NCI-H1436 (cell line): ENCODE results near the gene ADAMTS14.
A peak's percentile ranks its signal among the peaks of the same experiment; 100 is the strongest.
"Not testable (repeated sequence)": the region's sequence is repeated elsewhere in the genome, so short reads cannot be mapped to it uniquely, and the experiment has no call there.

Experiments
- DNase-seq: peaks from one replicate; lab custom pipeline; 2025; lab: John Stamatoyannopoulos, UW

The ADAMTS14 gene

GRCh38 chr10:70751356-70751755, 79.0 kb downstream of the ADAMTS14 start:
- DNase-seq, result no peak

- no peak for DNase-seq
Observed at GRCh38 chr10:70751991-70752390, 79.7 kb downstream of the ADAMTS14 start.

- no peak for DNase-seq
Observed at GRCh38 chr10:70752571-70752970, 80.3 kb downstream of the ADAMTS14 start.

- no peak for DNase-seq
Observed at GRCh38 chr10:70753026-70753663, 80.8 kb downstream of the ADAMTS14 start.

- no peak for DNase-seq
Observed at GRCh38 chr10:70753841-70754621, 81.7 kb downstream of the ADAMTS14 start.

GRCh38 chr10:70756700-70757360, 84.5 kb downstream of the ADAMTS14 start:
- no peak for DNase-seq

- no peak for DNase-seq
Observed at GRCh38 chr10:70757856-70758255, 85.5 kb downstream of the ADAMTS14 start.

GRCh38 chr10:70758757-70759514, 86.6 kb downstream of the ADAMTS14 start:
- DNase-seq, result peak; percentile 79

GRCh38 chr10:70759781-70760180, 87.5 kb downstream of the ADAMTS14 start:
- DNase-seq, result peak; percentile 48

- DNase-seq, result no peak
Observed at GRCh38 chr10:70760271-70760787, 88.0 kb downstream of the ADAMTS14 start.

- no peak for DNase-seq
Observed at GRCh38 chr10:70761031-70761601, 88.8 kb downstream of the ADAMTS14 start.

GRCh38 chr10:70761727-70762350, 89.5 kb downstream of the ADAMTS14 start:
- DNase-seq, result no peak

GRCh38 chr10:70762441-70763175, 90.3 kb downstream of the ADAMTS14 start:
- DNase-seq, result no peak

GRCh38 chr10:70763567-70763966, 91.3 kb downstream of the ADAMTS14 start:
- DNase-seq, result no peak

- DNase-seq, result no peak
Observed at GRCh38 chr10:70765794-70766594, 93.7 kb downstream of the ADAMTS14 start.

- not testable (repeated sequence) for DNase-seq
Observed at GRCh38 chr10:70768026-70768685, 95.8 kb downstream of the ADAMTS14 start.

- DNase-seq, result no peak
Observed at GRCh38 chr10:70769121-70769520, 96.8 kb downstream of the ADAMTS14 start.

GRCh38 chr10:70770001-70770400, 97.7 kb downstream of the ADAMTS14 start:
- no peak for DNase-seq

GRCh38 chr10:70770516-70770915, 98.2 kb downstream of the ADAMTS14 start:
- DNase-seq, result not testable (repeated sequence)
